Natural killer cell (primary cell): Measurements from ENCODE around the gene MUC4. TPM values are rescaled to one million over a fixed set of nuclear protein-coding genes. Genes with fewer than 3 reads are reported as not detected.
"Not testable (repeated sequence)": the region's sequence is repeated elsewhere in the genome, so short reads cannot be mapped to it uniquely, and the experiment has no call there.

Experiments
- ATAC-seq, 3 donors: fragments of 150-1000 bp in 2 of 3; fragments of 200-7000 bp in 1 of 3; cut with Tn5 transposase; 1 replicate in 1 of 3; 2 replicates in 2 of 3; pipeline ENCODE4 v1.10.0; 2021; ENCODE audit warnings: mild to moderate bottlenecking in 2 of 3, moderate library complexity in 2 of 3
- DNase-seq, 2 donors: peaks; one replicate each; pipeline versions ENCODE4 v3.0.0 to v3.0.0-alpha.2; 2013 to 2021; ENCODE audit warnings: mixed read lengths in 1 of 2
- H3K27ac ChIP-seq: one replicate; pipeline ENCODE4 v1.5.1; 2013; ENCODE audit warnings: mild to moderate bottlenecking, low read length
- H3K27me3 ChIP-seq: one replicate; pipeline ENCODE4 v1.6.1; 2013; ENCODE audit warnings: low read length; ENCODE audit not compliant: control insufficient read depth, insufficient read depth
- H3K36me3 ChIP-seq: one replicate; pipeline ENCODE4 v1.6.1; 2013; ENCODE audit warnings: low read length; ENCODE audit not compliant: control insufficient read depth, insufficient read depth
- H3K4me1 ChIP-seq: one replicate; pipeline ENCODE4 v1.6.1; 2013; ENCODE audit warnings: low read length; ENCODE audit not compliant: control insufficient read depth, insufficient read depth
- H3K4me3 ChIP-seq: one replicate; pipeline ENCODE4 v1.5.1; 2013; ENCODE audit warnings: low read length
- H3K9me3 ChIP-seq: one replicate; pipeline ENCODE4 v1.6.1; 2013; ENCODE audit warnings: low read length; ENCODE audit not compliant: control insufficient read depth, insufficient read depth
- H3K27ac Mint-ChIP-seq, 2 donors: one replicate each; pipeline ENCODE4 v1.8.0; 2022; ENCODE audit warnings: mild to moderate bottlenecking in 2 of 2, mixed read lengths in 2 of 2, moderate library complexity in 1 of 2
- H3K27me3 Mint-ChIP-seq, 2 donors: one replicate each; pipeline ENCODE4 v1.8.0; 2022; ENCODE audit warnings: low read depth in 2 of 2, mixed read lengths in 2 of 2
- H3K36me3 Mint-ChIP-seq: one replicate; pipeline ENCODE4 v1.8.0; 2022; ENCODE audit warnings: mixed read lengths
- H3K4me1 Mint-ChIP-seq, 2 donors: one replicate each; pipeline ENCODE4 v1.8.0; 2022; ENCODE audit warnings: mixed read lengths in 2 of 2
- H3K4me3 Mint-ChIP-seq: one replicate; pipeline ENCODE4 v1.8.0; 2022; ENCODE audit warnings: mild to moderate bottlenecking, moderate library complexity, mixed read lengths
- H3K9me3 Mint-ChIP-seq, 2 donors: one replicate each; pipeline ENCODE4 v1.8.0; 2022; ENCODE audit warnings: mixed read lengths in 2 of 2
- CTCF ChIP-seq: fragments of 200-600 bp; IDR thresholded peaks from one replicate; pipeline ENCODE4 v1.8.0; 2022; ENCODE audit warnings: antibody characterized with exemption
- WGBS: methylation state at CpG from one replicate; pipeline ENCODE4 v1.1.7; 2013; ENCODE audit warnings: missing lambda C conversion rate; ENCODE audit not compliant: insufficient coverage; 5-methylcytosine and 5-hydroxymethylcytosine counted together
- intact Hi-C: fragments of 100-400 bp; cut with micrococcal nuclease; formaldehyde crosslinking; loops from one replicate; pipeline ENCODE4 v1.14.2; 2022
- total RNA-seq, 4 donors: library from RNA; stranded (reverse); fragments of 120-200 nt in 1 of 4; gene quantifications; one replicate each; pipeline versions ENCODE4 v1.2.3 to v1.2.4, GENCODE V29; 2013 to 2022

Gene MUC4
- total RNA-seq, 3 donors from 2014 or later (not counting 1 experiment from before 2014, with no cell fraction given): 0.05 to 1.7 (median 0.38) TPM

- no peak overlapping the region for H3K4me3 ChIP-seq
- H3K4me3 Mint-ChIP-seq: no peak overlapping the region
- H3K27me3 ChIP-seq: no peaks in the 10 kb centered on the region
- ATAC-seq (no peak), DNase-seq (no peak)
- H3K27ac Mint-ChIP-seq: no peak overlapping the region
- whole genome bisulfite sequencing: 47% methylated on average over 7 of the region's 7 CpGs
- H3K4me1 Mint-ChIP-seq: no peaks in the 10 kb centered on the region
- no peaks in the 10 kb centered on the region for H3K27me3 Mint-ChIP-seq
- H3K9me3 ChIP-seq: no peaks in the 10 kb centered on the region
- H3K9me3 Mint-ChIP-seq: no peaks in the 10 kb centered on the region
- intact Hi-C loops: loop anchor here (5.0 kb wide), 1 partner anchor 110 kb away; no protein-coding TSS in a partner anchor
- no peaks in the 10 kb centered on the region for H3K36me3 ChIP-seq
- no peaks in the 10 kb centered on the region for H3K4me1 ChIP-seq
- H3K36me3 Mint-ChIP-seq: no peaks in the 10 kb centered on the region
- no peak for TF ChIP-seq CTCF
- no peak overlapping the region for H3K27ac ChIP-seq
Measured at GRCh38 chr3:195727606-195728195, 84.0 kb downstream of the MUC4 start.

GRCh38 chr3:195725916-195726740, 85.6 kb downstream of the MUC4 start:
- not testable (repeated sequence) for H3K27ac ChIP-seq, H3K27me3 ChIP-seq, H3K36me3 ChIP-seq, ATAC-seq, H3K36me3 Mint-ChIP-seq, H3K9me3 ChIP-seq, H3K27me3 Mint-ChIP-seq, H3K4me1 ChIP-seq, H3K4me1 Mint-ChIP-seq, DNase-seq, H3K4me3 ChIP-seq, H3K9me3 Mint-ChIP-seq, H3K27ac Mint-ChIP-seq, H3K4me3 Mint-ChIP-seq
- intact Hi-C loops: loop anchor here (5.0 kb wide), 1 partner anchor 109 kb away; no protein-coding TSS in a partner anchor
- WGBS: 81% methylated on average over 30 of the region's 32 CpGs

- H3K27me3 Mint-ChIP-seq, intact Hi-C loops, H3K27me3 ChIP-seq, H3K27ac Mint-ChIP-seq, H3K4me1 Mint-ChIP-seq, H3K27ac ChIP-seq, H3K4me1 ChIP-seq, H3K9me3 ChIP-seq, H3K4me3 Mint-ChIP-seq, DNase-seq, H3K4me3 ChIP-seq, H3K36me3 ChIP-seq, H3K9me3 Mint-ChIP-seq, H3K36me3 Mint-ChIP-seq, ATAC-seq: not testable (repeated sequence)
- WGBS: no CpG with 5 or more reads among the region's 13 CpGs
Measured at GRCh38 chr3:195724363-195724762, 87.4 kb downstream of the MUC4 start.

GRCh38 chr3:195722996-195723345, 88.8 kb downstream of the MUC4 start:
- intact Hi-C loops: not testable (repeated sequence)

GRCh38 chr3:195722139-195722995, 89.4 kb downstream of the MUC4 start:
- H3K4me1 Mint-ChIP-seq, DNase-seq, H3K27me3 Mint-ChIP-seq, H3K27ac ChIP-seq, H3K9me3 ChIP-seq, H3K9me3 Mint-ChIP-seq, H3K4me1 ChIP-seq, H3K4me3 ChIP-seq, H3K27me3 ChIP-seq, H3K36me3 Mint-ChIP-seq, H3K27ac Mint-ChIP-seq, H3K4me3 Mint-ChIP-seq, H3K36me3 ChIP-seq, intact Hi-C loops: not testable (repeated sequence)
- 85% methylated on average over 7 of the region's 21 CpGs for WGBS
- ATAC-seq: peak in 1 of 3 donors; percentile 28

More at GRCh38 chr3:195722996-195723345, 88.8 kb downstream of the MUC4 start:
- H3K9me3 ChIP-seq, DNase-seq, H3K27ac ChIP-seq, H3K36me3 Mint-ChIP-seq, H3K36me3 ChIP-seq, H3K4me3 ChIP-seq, H3K4me3 Mint-ChIP-seq, H3K27me3 Mint-ChIP-seq, H3K27ac Mint-ChIP-seq, ATAC-seq, H3K9me3 Mint-ChIP-seq, H3K27me3 ChIP-seq, H3K4me1 Mint-ChIP-seq, H3K4me1 ChIP-seq: not testable (repeated sequence)
- 88% methylated on average over 6 of the region's 9 CpGs for WGBS

- H3K36me3 Mint-ChIP-seq, H3K27ac Mint-ChIP-seq, H3K4me3 ChIP-seq, H3K36me3 ChIP-seq, H3K27me3 ChIP-seq, H3K4me3 Mint-ChIP-seq, H3K4me1 Mint-ChIP-seq, H3K27ac ChIP-seq, intact Hi-C loops, H3K4me1 ChIP-seq, H3K9me3 Mint-ChIP-seq, H3K9me3 ChIP-seq, ATAC-seq, H3K27me3 Mint-ChIP-seq, DNase-seq: not testable (repeated sequence)
- WGBS: 66% methylated on average over 8 of the region's 16 CpGs
Measured at GRCh38 chr3:195720831-195721506, 90.8 kb downstream of the MUC4 start, which contains the start of gene MUC20. MUC20 (plus strand) TSS chr3:195720978; CDS start chr3:195721008, 30 bp downstream.
